Endothelial cell of umbilical vein (primary cell): ENCODE data around the gene ERVW-1. TPM values are rescaled to one million over a fixed set of nuclear protein-coding genes. Genes with fewer than 3 reads are reported as not detected.

Experiments used
- BruUV-seq: library from RNA; stranded (reverse); fragments of 400-500 nt; replicated peaks from 2 replicates; lab custom pipeline; 2021; lab: Mats Ljungman, UMichigan
- CTCF ChIA-PET: fragments of 300-600, 350-600 bp; sonication (Branson Sonifier 250); formaldehyde crosslinking; loops from one replicate; lab custom pipeline; 2021; ENCODE audit warnings: antibody characterized with exemption, inconsistent platforms; lab: Charles Lee
- POLR2A ChIA-PET: fragments of 300-600, 350-600 bp; sonication (Branson Sonifier 250); formaldehyde crosslinking; loops from one replicate; lab custom pipeline; 2021; ENCODE audit warnings: antibody characterized with exemption, inconsistent platforms; lab: Charles Lee
- DNase-seq: peaks from one replicate; pipeline ENCODE4 v3.0.0-alpha.2; 2011; ENCODE audit warnings: low read depth, low spot score
- FAIRE-seq: peaks from 2 replicates; lab custom pipeline; 2011; peaks lifted over from hg19 to GRCh38; lab: Jason Lieb, UNC
- H2AFZ ChIP-seq: 2 replicates; pipeline ENCODE4 v1.6.0; 2012; ENCODE audit warnings: low read depth, low read length, control low read depth, inconsistent platforms
- H3K27ac ChIP-seq: 2 replicates; pipeline ENCODE4 v1.5.1; 2011; ENCODE audit warnings: low read depth, mild to moderate bottlenecking, control low read depth, low read length, moderate library complexity; ENCODE audit not compliant: insufficient read depth
- H3K27me3 ChIP-seq, 2 experiments: 2 replicates each; pipeline versions ENCODE4 v1.6.0 to v1.6.1; 2011; ENCODE audit warnings: low read length in 2 of 2, mixed read lengths in 1 of 2; ENCODE audit not compliant: control insufficient read depth in 2 of 2, insufficient read depth in 2 of 2
- H3K36me3 ChIP-seq, 2 experiments: 2 replicates in 1 of 2; 3 replicates in 1 of 2; pipeline ENCODE4 v1.5.1; 2011; ENCODE audit warnings: low read length in 2 of 2, mild to moderate bottlenecking in 1 of 2, moderate library complexity in 1 of 2; ENCODE audit not compliant: control insufficient read depth in 2 of 2, insufficient read depth in 2 of 2; ENCODE audit errors: extremely low read depth in 1 of 2
- H3K4me1 ChIP-seq: 3 replicates; pipeline ENCODE4 v1.5.1; 2011; ENCODE audit warnings: mild to moderate bottlenecking, low read length; ENCODE audit not compliant: control insufficient read depth, insufficient read depth; ENCODE audit errors: extremely low read depth
- H3K4me2 ChIP-seq: 2 replicates; pipeline ENCODE4 v1.6.1; 2011; ENCODE audit warnings: low read length, control low read depth, mixed read lengths; ENCODE audit not compliant: insufficient read depth
- H3K4me3 ChIP-seq, 3 experiments: fragments of 200-600 bp in 1 of 3; sonication (generic), shearing (Covaris generic) in 1 of 3; replicated peaks in 1 of 3; 2 replicates each; pipeline ENCODE4 v1.5.1; 2011 to 2016; ENCODE audit warnings: control low read depth in 3 of 3, low read length in 3 of 3, mild to moderate bottlenecking in 2 of 3, inconsistent platforms in 1 of 3, low read depth in 1 of 3, moderate library complexity in 1 of 3; ENCODE audit not compliant: insufficient read depth in 1 of 3
- H3K79me2 ChIP-seq: 2 replicates; pipeline ENCODE4 v1.6.0; 2012; ENCODE audit warnings: low read length, inconsistent platforms; ENCODE audit not compliant: control insufficient read depth, insufficient read depth
- H3K9ac ChIP-seq: replicated peaks from 2 replicates; pipeline ENCODE3; 2011; ENCODE audit warnings: low read length, control low read depth; ENCODE audit not compliant: insufficient read depth; ENCODE audit errors: extremely low read depth
- H3K9me1 ChIP-seq: replicated peaks from 3 replicates; pipeline ENCODE4 v1.6.0; 2011; ENCODE audit warnings: mild to moderate bottlenecking, low read length; ENCODE audit not compliant: control insufficient read depth, insufficient read depth; ENCODE audit errors: extremely low read depth
- H3K9me3 ChIP-seq: replicated peaks from 2 replicates; pipeline ENCODE4 v1.5.1; 2012; ENCODE audit warnings: low read length, inconsistent platforms; ENCODE audit not compliant: control insufficient read depth, insufficient read depth
- H4K20me1 ChIP-seq: replicated peaks from 2 replicates; pipeline ENCODE3; 2011; ENCODE audit warnings: mild to moderate bottlenecking, low read length; ENCODE audit not compliant: control insufficient read depth, insufficient read depth; ENCODE audit errors: extremely low read depth
- CTCF ChIP-seq, 2 donors: IDR thresholded peaks; 1 replicate in 1 of 2; 2 replicates in 1 of 2; pipeline ENCODE4 v1.5.1; 2011; ENCODE audit warnings: low read length in 2 of 2, mild to moderate bottlenecking in 2 of 2, moderate library complexity in 2 of 2, control low read depth in 1 of 2, inconsistent platforms in 1 of 2, low read depth in 1 of 2; ENCODE audit not compliant: insufficient read depth in 1 of 2; ENCODE audit errors: extremely low read depth in 1 of 2
- EZH2 ChIP-seq: IDR thresholded peaks from 2 replicates; pipeline ENCODE4 v1.6.1; 2012; ENCODE audit warnings: borderline replicate concordance, low read depth, mild to moderate bottlenecking, moderate library complexity, low read length, inconsistent platforms; ENCODE audit not compliant: severe bottlenecking
- FOS ChIP-seq: IDR thresholded peaks from 2 replicates; pipeline ENCODE4 v1.6.1; 2011; ENCODE audit warnings: mild to moderate bottlenecking, low read length, moderate library complexity, borderline replicate concordance; ENCODE audit not compliant: insufficient read depth
- GATA2 ChIP-seq: IDR thresholded peaks from 2 replicates; pipeline ENCODE4 v1.7.0; 2011; ENCODE audit warnings: low read depth, mild to moderate bottlenecking, moderate library complexity, mixed read lengths, low read length; ENCODE audit not compliant: insufficient read length, insufficient read depth
- JUN ChIP-seq: IDR thresholded peaks from 2 replicates; pipeline ENCODE4 v1.6.1; 2011; ENCODE audit warnings: borderline replicate concordance, low read depth; ENCODE audit not compliant: insufficient read length, insufficient read depth
- MAX ChIP-seq: IDR thresholded peaks from 2 replicates; pipeline ENCODE4 v1.6.1; 2011; ENCODE audit not compliant: insufficient read depth, insufficient read length
- MYC ChIP-seq: IDR thresholded peaks from one replicate; pipeline ENCODE4 v1.6.1; 2011; ENCODE audit warnings: mild to moderate bottlenecking, low read depth, low read length
- POLR2A ChIP-seq: IDR thresholded peaks from 2 replicates; pipeline ENCODE4 v1.6.1; 2012; ENCODE audit warnings: low read depth, mild to moderate bottlenecking, control low read depth, low read length
- POLR2AphosphoS5 ChIP-seq: IDR thresholded peaks from 2 replicates; pipeline ENCODE4 v1.6.1; 2012; ENCODE audit warnings: low read depth, mild to moderate bottlenecking, control low read depth, low read length, moderate library complexity; ENCODE audit not compliant: insufficient read depth
- dilution Hi-C: fragments of 300-500 bp; cut with MboI; formaldehyde crosslinking; loops from one replicate; pipeline ENCODE4 v1.15.0; 2019; ENCODE audit warnings: low sequenced_read_pairs; ENCODE audit not compliant: extremely low pct_ligation_motif_present
- intact Hi-C: fragments of 100-400 bp; cut with micrococcal nuclease; formaldehyde crosslinking; loops from one replicate; pipeline ENCODE4 v1.10.0; 2022
- polyA plus RNA-seq, 4 experiments: library from polyadenylated mRNA; depleted of rRNA in 3 of 4; stranded (reverse) in 3 of 4; unstranded in 1 of 4; fragments of >200 nt; gene quantifications; 2 replicates each; pipeline versions ENCODE4 v1.2.1 to v1.2.3, GENCODE V29; 2011 to 2012; ENCODE audit warnings: missing spikeins in 1 of 4
- total RNA-seq: library from RNA; stranded (reverse); gene quantifications from 2 replicates; pipeline ENCODE4 v1.2.3, GENCODE V29; 2021

ERVW-1 gene
- total and polyA plus RNA-seq, 2 donors (not counting 3 experiments of a cell fraction or from before 2014, with no cell fraction given): not detected

GRCh38 chr7:92513167-92513902, 35.6 kb upstream of the ERVW-1 start:
- FAIRE-seq: no peak
- H3K9ac ChIP-seq: no peak overlapping the region
- no peak for DNase-seq
- ChIA-PET POLR2A (no interaction called here), CTCF (interaction anchor here (0.8 to 1.2 kb wide), 3 partner anchors 14 to 52 kb away, joined by 3 to 4 read pairs (median 4); partner anchors contain the start of genes PEX1 and RBM48)
- H2AFZ ChIP-seq: no peak overlapping the region
- peaks cover 0 to 2% of the 10 kb centered on the region in 2 experiments for H3K36me3 ChIP-seq
- no peaks in the 10 kb centered on the region for H3K27me3 ChIP-seq
- H3K9me3 ChIP-seq: no peaks in the 10 kb centered on the region
- TF ChIP-seq POLR2A (no peak), EZH2 (no peak), FOS (no peak), MAX (no peak), GATA2 (no peak), MYC (no peak), CTCF (IDR thresholded peaks at IDR 0.05; ENCODE audit: extremely low read depth in 1 of 2, insufficient read depth in 1 of 2, low read depth in 1 of 2, low read length in 2 of 2) (no peak), POLR2AphosphoS5 (no peak), JUN (no peak)
- no peak overlapping the region for H3K4me2 ChIP-seq
- no TSS peak for BruUV-seq
- no peaks in the 10 kb centered on the region for H3K9me1 ChIP-seq
- H3K79me2 ChIP-seq: no peaks in the 10 kb centered on the region
- H3K4me1 ChIP-seq: no peaks in the 10 kb centered on the region
- H3K4me3 ChIP-seq: no peak overlapping the region
- H3K27ac ChIP-seq: no peak overlapping the region
- dilution Hi-C loops (no loop called here), intact Hi-C loops (no loop called here)
- H4K20me1 ChIP-seq: no peaks in the 10 kb centered on the region
